MM.1S (cell line): ENCODE data around the gene SEMA3C.

Experiments used
- DNase-seq: peaks from one replicate; pipeline ENCODE4 v3.0.0-alpha.2; 2015
- H2AFZ ChIP-seq: fragments of 300-600 bp; sonication (generic); 2 replicates; pipeline ENCODE4 v1.6.0; 2016; ENCODE audit warnings: antibody characterized with exemption, low read length
- H3F3A ChIP-seq: fragments of 300-600 bp; sonication (generic); 2 replicates; pipeline ENCODE4 v1.6.1; 2016; ENCODE audit warnings: mild to moderate bottlenecking, antibody characterized with exemption, low read length, moderate library complexity, mixed read lengths; ENCODE audit not compliant: insufficient read depth
- H3K27ac ChIP-seq: fragments of 300-600 bp; sonication (generic); 2 replicates; pipeline ENCODE4 v1.5.1; 2016; ENCODE audit warnings: mild to moderate bottlenecking, low read length
- H3K27me3 ChIP-seq: fragments of 300-600 bp; sonication (generic); replicated peaks from 2 replicates; pipeline ENCODE4 v1.6.0; 2016; ENCODE audit warnings: low read length; ENCODE audit not compliant: insufficient read depth
- H3K36me3 ChIP-seq: fragments of 300-600 bp; sonication (generic); replicated peaks from 2 replicates; pipeline ENCODE4 v1.6.1; 2016; ENCODE audit warnings: mild to moderate bottlenecking, low read length, mixed read lengths; ENCODE audit not compliant: insufficient read depth
- H3K4me1 ChIP-seq: fragments of 300-600 bp; sonication (generic); 2 replicates; pipeline ENCODE4 v1.6.1; 2016; ENCODE audit warnings: low read length, mixed read lengths
- H3K4me2 ChIP-seq: fragments of 300-600 bp; sonication (generic); 2 replicates; pipeline ENCODE4 v1.6.0; 2016; ENCODE audit warnings: low read depth, low read length
- H3K4me3 ChIP-seq: fragments of 300-600 bp; sonication (generic); 2 replicates; pipeline ENCODE4 v1.5.1; 2016; ENCODE audit warnings: low read length, mixed read lengths
- H3K79me2 ChIP-seq: fragments of 300-600 bp; sonication (generic); 2 replicates; pipeline ENCODE4 v1.6.1; 2016; ENCODE audit warnings: mixed run types, low read length, mixed read lengths
- H3K9ac ChIP-seq: fragments of 300-600 bp; sonication (generic); 2 replicates; pipeline ENCODE4 v1.6.1; 2016; ENCODE audit warnings: low read length, mixed read lengths
- H3K9me2 ChIP-seq: fragments of 300-600 bp; sonication (generic); replicated peaks from 2 replicates; pipeline ENCODE4 v1.6.1; 2016; ENCODE audit warnings: mild to moderate bottlenecking, low read length, mixed read lengths; ENCODE audit not compliant: insufficient read depth
- H3K9me3 ChIP-seq: fragments of 300-600 bp; sonication (generic); replicated peaks from 2 replicates; pipeline ENCODE4 v1.6.1; 2016; ENCODE audit warnings: mild to moderate bottlenecking, low read length, mixed read lengths; ENCODE audit not compliant: insufficient read depth
- H4K20me1 ChIP-seq: fragments of 300-600 bp; sonication (generic); 2 replicates; pipeline ENCODE4 v1.6.1; 2016; ENCODE audit warnings: mild to moderate bottlenecking, low read length, moderate library complexity, mixed read lengths; ENCODE audit not compliant: insufficient read depth
- EZH2 ChIP-seq: fragments of 300-600 bp; sonication (generic); optimal IDR thresholded peaks from 2 replicates; pipeline ENCODE3; 2017; ENCODE audit warnings: low read depth, mild to moderate bottlenecking, antibody characterized with exemption, low read length, mixed read lengths
- EZH2phosphoT487 ChIP-seq: fragments of 300-600 bp; sonication (generic); IDR thresholded peaks from 2 replicates; pipeline ENCODE4 v1.6.1; 2018; ENCODE audit warnings: antibody characterized with exemption, low read length
- TF ChIP-seq, protein P1 (sequence below): fragments of 300-600 bp; sonication (generic); IDR thresholded peaks from 2 replicates; pipeline ENCODE4 v1.5.1; 2016; ENCODE audit warnings: antibody characterized with exemption, low read length, mixed read lengths

The SEMA3C gene

DNA sequence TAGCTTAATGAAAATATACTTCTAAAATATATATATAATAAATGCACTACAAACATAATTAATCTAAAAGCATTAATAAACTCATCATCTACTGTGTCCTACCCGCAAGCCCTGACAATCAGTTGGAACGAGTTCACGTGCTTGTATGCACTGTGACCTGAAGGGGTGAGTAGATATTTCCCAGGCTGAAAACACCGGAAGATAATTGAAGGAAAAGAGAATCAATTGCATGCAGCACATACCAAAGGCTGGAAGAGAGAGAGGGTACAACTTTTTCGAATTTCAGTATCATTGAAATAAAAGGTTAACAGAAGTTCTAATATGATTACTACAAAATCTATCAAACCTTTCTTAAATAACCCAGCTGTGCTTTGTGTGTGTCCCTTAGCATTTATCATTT is 94.6 kb downstream of the SEMA3C start:
- no peaks in the 10 kb centered on the region for H4K20me1 ChIP-seq
- no peak overlapping the region for H3K4me2 ChIP-seq
- no peak overlapping the region for H3K27ac ChIP-seq
- H3K79me2 ChIP-seq: no peaks in the 10 kb centered on the region
- no peaks in the 10 kb centered on the region for H3K4me1 ChIP-seq
- no peak for TF ChIP-seq EZH2phosphoT487
- TF ChIP-seq, protein P1, sequence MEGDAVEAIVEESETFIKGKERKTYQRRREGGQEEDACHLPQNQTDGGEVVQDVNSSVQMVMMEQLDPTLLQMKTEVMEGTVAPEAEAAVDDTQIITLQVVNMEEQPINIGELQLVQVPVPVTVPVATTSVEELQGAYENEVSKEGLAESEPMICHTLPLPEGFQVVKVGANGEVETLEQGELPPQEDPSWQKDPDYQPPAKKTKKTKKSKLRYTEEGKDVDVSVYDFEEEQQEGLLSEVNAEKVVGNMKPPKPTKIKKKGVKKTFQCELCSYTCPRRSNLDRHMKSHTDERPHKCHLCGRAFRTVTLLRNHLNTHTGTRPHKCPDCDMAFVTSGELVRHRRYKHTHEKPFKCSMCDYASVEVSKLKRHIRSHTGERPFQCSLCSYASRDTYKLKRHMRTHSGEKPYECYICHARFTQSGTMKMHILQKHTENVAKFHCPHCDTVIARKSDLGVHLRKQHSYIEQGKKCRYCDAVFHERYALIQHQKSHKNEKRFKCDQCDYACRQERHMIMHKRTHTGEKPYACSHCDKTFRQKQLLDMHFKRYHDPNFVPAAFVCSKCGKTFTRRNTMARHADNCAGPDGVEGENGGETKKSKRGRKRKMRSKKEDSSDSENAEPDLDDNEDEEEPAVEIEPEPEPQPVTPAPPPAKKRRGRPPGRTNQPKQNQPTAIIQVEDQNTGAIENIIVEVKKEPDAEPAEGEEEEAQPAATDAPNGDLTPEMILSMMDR: no peak
- no peak for TF ChIP-seq EZH2
- no peaks in the 10 kb centered on the region for H3F3A ChIP-seq
- H3K27me3 ChIP-seq: no peaks in the 10 kb centered on the region
- no peak overlapping the region for H3K9ac ChIP-seq
- no peak for DNase-seq
- no peaks in the 10 kb centered on the region for H3K36me3 ChIP-seq
- H3K9me3 ChIP-seq: no peaks in the 10 kb centered on the region
- no peaks in the 10 kb centered on the region for H3K9me2 ChIP-seq
- H3K4me3 ChIP-seq: no peak overlapping the region
- no peak overlapping the region for H2AFZ ChIP-seq

DNA sequence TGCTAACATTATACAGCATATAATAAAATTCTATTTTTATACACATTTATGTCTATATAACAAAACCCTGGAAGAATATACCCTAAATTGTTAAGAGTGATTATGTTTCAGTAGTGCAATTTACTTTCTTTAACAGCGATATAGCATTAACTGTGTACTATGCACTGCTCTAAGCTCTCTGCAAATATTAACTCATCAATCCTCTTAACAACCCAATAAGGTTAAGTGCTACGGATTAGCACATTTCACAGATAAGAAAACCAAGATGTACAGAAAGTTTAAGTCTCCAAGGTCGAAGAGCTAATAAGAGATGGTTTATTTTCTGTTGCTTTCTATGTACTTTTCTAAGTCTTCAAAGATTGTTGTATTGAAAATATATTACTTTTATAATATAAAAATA is 95.8 kb downstream of the SEMA3C start:
- Histone ChIP-seq H3K4me2 (no peak overlapping the region), H3K27me3 (no peaks in the 10 kb centered on the region), H3K27ac (no peak overlapping the region), H3F3A (no peaks in the 10 kb centered on the region), H3K36me3 (no peaks in the 10 kb centered on the region), H4K20me1 (no peaks in the 10 kb centered on the region), H3K4me1 (no peaks in the 10 kb centered on the region), H3K79me2 (no peaks in the 10 kb centered on the region), H3K9me2 (no peaks in the 10 kb centered on the region), H3K9ac (no peak overlapping the region), H2AFZ (no peak overlapping the region), H3K9me3 (no peaks in the 10 kb centered on the region), H3K4me3 (no peak overlapping the region)
- DNase-seq: no peak
- no peak for TF ChIP-seq EZH2phosphoT487
- no peak for TF ChIP-seq EZH2
- TF ChIP-seq, protein P1: no peak

DNA sequence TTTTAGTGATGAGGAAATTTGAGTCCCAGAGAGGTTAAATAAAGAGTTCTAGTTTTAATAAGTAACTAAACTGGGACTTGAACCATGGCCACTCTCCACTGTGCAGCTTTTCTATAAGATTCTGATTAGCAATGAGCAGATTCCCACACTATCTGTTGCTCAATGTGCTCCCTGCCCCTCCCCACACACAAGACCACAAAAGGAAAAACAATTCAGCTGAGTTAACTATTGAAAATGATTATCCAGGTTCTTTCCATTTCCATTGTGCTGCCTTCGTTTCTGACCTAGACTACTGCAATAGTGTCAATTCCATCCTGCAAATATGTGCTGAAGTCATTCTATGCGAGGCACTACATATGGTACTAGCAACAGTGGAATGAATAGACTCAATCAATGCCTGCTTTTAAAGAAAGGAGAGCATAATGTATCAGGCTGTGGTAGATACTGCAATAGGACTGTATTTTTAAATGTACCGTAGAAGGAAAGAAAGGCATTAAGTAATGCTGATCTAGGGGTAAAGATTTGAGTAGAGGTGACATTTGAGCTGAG is 97.0 kb downstream of the SEMA3C start:
- Histone ChIP-seq H3K9ac (no peak overlapping the region), H3K79me2 (no peaks in the 10 kb centered on the region), H3F3A (no peaks in the 10 kb centered on the region), H3K9me2 (no peaks in the 10 kb centered on the region), H3K27ac (no peak overlapping the region), H3K4me1 (no peaks in the 10 kb centered on the region), H3K27me3 (no peaks in the 10 kb centered on the region), H2AFZ (no peak overlapping the region), H3K4me2 (no peak overlapping the region), H3K36me3 (no peaks in the 10 kb centered on the region), H4K20me1 (no peaks in the 10 kb centered on the region), H3K4me3 (no peak overlapping the region), H3K9me3 (no peaks in the 10 kb centered on the region)
- no peak for DNase-seq
- TF ChIP-seq EZH2phosphoT487 (no peak), EZH2 (no peak)
- TF ChIP-seq, protein P1: no peak
